AG09319 (cell line): ENCODE measurements around the gene BAZ2A.

Experiments
- DNase-seq: peaks from one replicate; pipeline ENCODE4 v3.0.0-alpha.2; 2010; ENCODE audit warnings: low read depth; ENCODE audit errors: extremely low read depth
- CTCF ChIP-seq: IDR thresholded peaks from 2 replicates; pipeline ENCODE4 v1.5.1; 2011; ENCODE audit warnings: low read depth, mild to moderate bottlenecking, inconsistent platforms, low read length, moderate library complexity

The BAZ2A gene

DNA sequence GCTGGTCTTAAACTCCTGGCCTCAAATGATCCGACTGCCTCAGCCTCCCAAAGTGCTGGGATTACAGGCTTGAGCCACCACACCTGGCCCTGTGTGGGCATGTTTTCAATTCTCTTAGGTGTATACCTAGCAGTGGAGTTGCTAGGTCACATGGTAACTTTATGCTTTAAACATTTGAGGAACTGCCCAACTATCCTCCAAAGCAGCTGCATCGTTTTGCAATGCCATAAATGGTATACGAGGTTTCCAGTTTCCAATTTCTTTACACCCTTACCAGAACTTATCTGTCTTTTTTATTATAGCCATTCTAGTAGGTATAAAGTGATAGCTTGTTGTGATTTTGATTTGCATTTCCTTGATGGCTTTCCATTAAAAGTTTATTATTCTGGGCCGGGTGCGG, 83.4 kb downstream of the BAZ2A start:
- TF ChIP-seq CTCF: no peak
- DNase-seq: no peak
